ENCODE data around the gene ATG7. TPM values are rescaled to one million over a fixed set of nuclear protein-coding genes. Genes with fewer than 3 reads are reported as not detected.

ATG7 gene
- total RNA-seq, 1 experiment from 2014 or later = 50.9 TPM

GRCh38 chr3:11574981-11575669 is 302.9 kb downstream of the ATG7 start:
- Histone ChIP-seq H3K4me3 (ENCODE audit: low read length) (no peak overlapping the region), H3K36me3 (ENCODE audit: insufficient read depth, low read length) (peaks cover 10% of the 10 kb centered on the region; the same call in 1 of the 2 replicates), H3K27me3 (ENCODE audit: low read length) (no peaks in the 10 kb centered on the region), H3K4me2 (ENCODE audit: low read depth, low read length, poor library complexity, severe bottlenecking) (no peak overlapping the region), H3K9ac (ENCODE audit: low read length) (no peak overlapping the region), H2AFZ (ENCODE audit: low read length) (no peak overlapping the region), H3K9me2 (replicated peaks; ENCODE audit: insufficient read depth, low read length) (no peaks in the 10 kb centered on the region), H4K20me1 (ENCODE audit: insufficient read depth, low read depth, low read length) (peaks cover 56% of the 10 kb centered on the region), H3K79me2 (ENCODE audit: low read length) (peaks cover 98% of the 10 kb centered on the region), H3K27ac (ENCODE audit: low read length) (no peak overlapping the region), H3K9me3 (ENCODE audit: low read length) (no peaks in the 10 kb centered on the region), H3K4me1 (ENCODE audit: low read length) (peaks cover 2% of the 10 kb centered on the region; the same call in 1 of the 2 replicates)
- no peak for DNase-seq

GRCh38 chr3:11575677-11576076 is 303.5 kb downstream of the ATG7 start:
- peaks cover 50% of the 10 kb centered on the region for H4K20me1 ChIP-seq (ENCODE audit: insufficient read depth, low read depth, low read length)
- H2AFZ ChIP-seq (ENCODE audit: low read length) = no peak overlapping the region
- H3K36me3 ChIP-seq (ENCODE audit: insufficient read depth, low read length) = peaks cover 14% of the 10 kb centered on the region; the same call in 1 of the 2 replicates
- no peak for DNase-seq
- no peak overlapping the region for H3K27ac ChIP-seq (ENCODE audit: low read length)
- no peak overlapping the region for H3K4me3 ChIP-seq (ENCODE audit: low read length)
- H3K79me2 ChIP-seq (ENCODE audit: low read length) = peaks cover 98% of the 10 kb centered on the region
- H3K4me1 ChIP-seq (ENCODE audit: low read length) = peaks cover 2% of the 10 kb centered on the region; the same call in 1 of the 2 replicates
- H3K9me2 ChIP-seq (replicated peaks; ENCODE audit: insufficient read depth, low read length) = no peaks in the 10 kb centered on the region
- no peak overlapping the region for H3K9ac ChIP-seq (ENCODE audit: low read length)
- no peaks in the 10 kb centered on the region for H3K9me3 ChIP-seq (ENCODE audit: low read length)
- no peaks in the 10 kb centered on the region for H3K27me3 ChIP-seq (ENCODE audit: low read length)
- H3K4me2 ChIP-seq (ENCODE audit: low read depth, low read length, poor library complexity, severe bottlenecking) = no peak overlapping the region

- no peak for DNase-seq
- H3K9me3 ChIP-seq (ENCODE audit: low read length) = no peaks in the 10 kb centered on the region
- H3K79me2 ChIP-seq (ENCODE audit: low read length) = peaks cover 98% of the 10 kb centered on the region
- H3K4me2 ChIP-seq (ENCODE audit: low read depth, low read length, poor library complexity, severe bottlenecking) = no peak overlapping the region
- H4K20me1 ChIP-seq (ENCODE audit: insufficient read depth, low read depth, low read length) = peaks cover 52% of the 10 kb centered on the region
- peaks cover 14% of the 10 kb centered on the region; the same call in 1 of the 2 replicates for H3K36me3 ChIP-seq (ENCODE audit: insufficient read depth, low read length)
- no peak overlapping the region for H3K4me3 ChIP-seq (ENCODE audit: low read length)
- no peaks in the 10 kb centered on the region for H3K27me3 ChIP-seq (ENCODE audit: low read length)
- no peak overlapping the region for H3K9ac ChIP-seq (ENCODE audit: low read length)
- H3K9me2 ChIP-seq (replicated peaks; ENCODE audit: insufficient read depth, low read length) = no peaks in the 10 kb centered on the region
- H2AFZ ChIP-seq (ENCODE audit: low read length) = no peak overlapping the region
- H3K27ac ChIP-seq (ENCODE audit: low read length) = no peak overlapping the region
- peaks cover 2% of the 10 kb centered on the region; the same call in 1 of the 2 replicates for H3K4me1 ChIP-seq (ENCODE audit: low read length)
Observed at GRCh38 chr3:11576453-11576852, 304.3 kb downstream of the ATG7 start.

GRCh38 chr3:11578169-11578568 is 306.0 kb downstream of the ATG7 start:
- Histone ChIP-seq H3K4me1 (ENCODE audit: low read length) (peaks cover 16% of the 10 kb centered on the region), H3K27ac (ENCODE audit: low read length) (no peak overlapping the region), H3K27me3 (ENCODE audit: low read length) (no peaks in the 10 kb centered on the region), H3K9me3 (ENCODE audit: low read length) (no peaks in the 10 kb centered on the region), H4K20me1 (ENCODE audit: insufficient read depth, low read depth, low read length) (peaks cover 53% of the 10 kb centered on the region), H3K4me2 (ENCODE audit: low read depth, low read length, poor library complexity, severe bottlenecking) (no peak overlapping the region), H3K9me2 (replicated peaks; ENCODE audit: insufficient read depth, low read length) (no peaks in the 10 kb centered on the region), H3K9ac (ENCODE audit: low read length) (no peak overlapping the region), H3K36me3 (ENCODE audit: insufficient read depth, low read length) (peaks cover 14% of the 10 kb centered on the region; the same call in 1 of the 2 replicates), H3K4me3 (ENCODE audit: low read length) (no peak overlapping the region), H2AFZ (ENCODE audit: low read length) (no peak overlapping the region), H3K79me2 (ENCODE audit: low read length) (peaks cover 99% of the 10 kb centered on the region)
- no peak for DNase-seq

GRCh38 chr3:11580645-11581044 is 308.4 kb downstream of the ATG7 start:
- Histone ChIP-seq H3K4me1 (ENCODE audit: low read length) (peaks cover 41% of the 10 kb centered on the region), H3K79me2 (ENCODE audit: low read length) (peaks cover 99% of the 10 kb centered on the region), H3K4me3 (ENCODE audit: low read length) (no peak overlapping the region), H3K27ac (ENCODE audit: low read length) (no peak overlapping the region), H4K20me1 (ENCODE audit: insufficient read depth, low read depth, low read length) (peaks cover 42% of the 10 kb centered on the region), H2AFZ (ENCODE audit: low read length) (no peak overlapping the region), H3K9me2 (replicated peaks; ENCODE audit: insufficient read depth, low read length) (no peaks in the 10 kb centered on the region), H3K9me3 (ENCODE audit: low read length) (no peaks in the 10 kb centered on the region), H3K27me3 (ENCODE audit: low read length) (no peaks in the 10 kb centered on the region), H3K36me3 (ENCODE audit: insufficient read depth, low read length) (peaks cover 11% of the 10 kb centered on the region; the same call in 1 of the 2 replicates), H3K4me2 (ENCODE audit: low read depth, low read length, poor library complexity, severe bottlenecking) (no peak overlapping the region), H3K9ac (ENCODE audit: low read length) (no peak overlapping the region)
- no peak for DNase-seq

- no peak overlapping the region; the same call in 1 of the 2 replicates for H3K27ac ChIP-seq (ENCODE audit: low read length)
- no peak overlapping the region for H3K4me3 ChIP-seq (ENCODE audit: low read length)
- peaks cover 50% of the 10 kb centered on the region for H3K4me1 ChIP-seq (ENCODE audit: low read length)
- H3K79me2 ChIP-seq (ENCODE audit: low read length) = peaks cover 99% of the 10 kb centered on the region
- peaks cover 7% of the 10 kb centered on the region; the same call in 1 of the 2 replicates for H3K36me3 ChIP-seq (ENCODE audit: insufficient read depth, low read length)
- H3K4me2 ChIP-seq (ENCODE audit: low read depth, low read length, poor library complexity, severe bottlenecking) = no peak overlapping the region
- H3K9me2 ChIP-seq (replicated peaks; ENCODE audit: insufficient read depth, low read length) = no peaks in the 10 kb centered on the region
- H3K9me3 ChIP-seq (ENCODE audit: low read length) = no peaks in the 10 kb centered on the region
- H3K9ac ChIP-seq (ENCODE audit: low read length) = no peak overlapping the region
- H4K20me1 ChIP-seq (ENCODE audit: insufficient read depth, low read depth, low read length) = peaks cover 35% of the 10 kb centered on the region
- H2AFZ ChIP-seq (ENCODE audit: low read length) = no peak overlapping the region
- H3K27me3 ChIP-seq (ENCODE audit: low read length) = no peaks in the 10 kb centered on the region
- no peak for DNase-seq
Observed at GRCh38 chr3:11581237-11582190, 309.3 kb downstream of the ATG7 start.

GRCh38 chr3:11582191-11582968 is 310.2 kb downstream of the ATG7 start:
- Histone ChIP-seq H4K20me1 (ENCODE audit: insufficient read depth, low read depth, low read length) (peaks cover 28% of the 10 kb centered on the region), H3K27me3 (ENCODE audit: low read length) (no peaks in the 10 kb centered on the region), H3K79me2 (ENCODE audit: low read length) (peaks cover 99% of the 10 kb centered on the region), H3K4me2 (ENCODE audit: low read depth, low read length, poor library complexity, severe bottlenecking) (peak overlapping the region; percentile 44), H3K9me3 (ENCODE audit: low read length) (no peaks in the 10 kb centered on the region), H3K27ac (ENCODE audit: low read length) (peak overlapping the region; percentile 61), H2AFZ (ENCODE audit: low read length) (no peak overlapping the region), H3K4me3 (ENCODE audit: low read length) (no peak overlapping the region), H3K9me2 (replicated peaks; ENCODE audit: insufficient read depth, low read length) (no peaks in the 10 kb centered on the region), H3K36me3 (ENCODE audit: insufficient read depth, low read length) (peaks cover 7% of the 10 kb centered on the region; the same call in 1 of the 2 replicates), H3K4me1 (ENCODE audit: low read length) (peaks cover 56% of the 10 kb centered on the region), H3K9ac (ENCODE audit: low read length) (peak overlapping the region; percentile 19; the same call in 1 of the 2 replicates)
- DNase-seq = no peak
